ENCODE results near the gene ASXL1.
A peak's percentile ranks its signal among the peaks of the same experiment; 100 is the strongest.

ASXL1 gene

GRCh38 chr20:32482442-32483261 lies 124.5 kb downstream of the ASXL1 start:
- no peak for DNase-seq

- DNase-seq: no peak
Measured at GRCh38 chr20:32483351-32484224, 125.5 kb downstream of the ASXL1 start.

GRCh38 chr20:32484225-32484957 lies 126.3 kb downstream of the ASXL1 start:
- no peak for DNase-seq

GRCh38 chr20:32484958-32485769 lies 127.0 kb downstream of the ASXL1 start:
- DNase-seq: peak in 1 of 2 experiments; percentile 71

- DNase-seq: no peak
Measured at GRCh38 chr20:32485770-32486478, 127.8 kb downstream of the ASXL1 start.

- DNase-seq: no peak
Measured at GRCh38 chr20:32487381-32487780, 129.2 kb downstream of the ASXL1 start.

GRCh38 chr20:32488066-32488838 lies 130.1 kb downstream of the ASXL1 start:
- DNase-seq: no peak

All from cerebellar nuclear complex (tissue), 1 donor.